ENCODE data around the gene GAS2L1.

DNA sequence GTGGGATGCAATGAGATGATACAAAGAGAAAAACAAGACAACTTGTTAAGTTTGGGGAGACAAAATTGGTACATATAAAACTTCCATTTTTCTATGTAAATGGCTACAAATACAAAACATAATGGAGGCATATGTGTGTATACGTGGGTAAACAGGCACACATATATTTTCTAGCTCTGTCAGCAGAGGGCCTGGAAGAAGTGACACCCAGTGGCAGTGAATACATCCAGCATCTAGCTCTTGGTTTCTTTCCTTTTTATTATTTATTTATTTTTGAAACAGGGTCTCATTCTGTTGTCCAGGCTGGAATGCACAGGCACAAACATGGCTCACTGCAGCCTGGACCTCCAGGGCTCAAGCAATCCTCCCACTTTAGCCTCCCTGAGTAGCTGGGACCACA lies 14.1 kb downstream of the GAS2L1 start:
- TF ChIP-seq, protein P1, sequence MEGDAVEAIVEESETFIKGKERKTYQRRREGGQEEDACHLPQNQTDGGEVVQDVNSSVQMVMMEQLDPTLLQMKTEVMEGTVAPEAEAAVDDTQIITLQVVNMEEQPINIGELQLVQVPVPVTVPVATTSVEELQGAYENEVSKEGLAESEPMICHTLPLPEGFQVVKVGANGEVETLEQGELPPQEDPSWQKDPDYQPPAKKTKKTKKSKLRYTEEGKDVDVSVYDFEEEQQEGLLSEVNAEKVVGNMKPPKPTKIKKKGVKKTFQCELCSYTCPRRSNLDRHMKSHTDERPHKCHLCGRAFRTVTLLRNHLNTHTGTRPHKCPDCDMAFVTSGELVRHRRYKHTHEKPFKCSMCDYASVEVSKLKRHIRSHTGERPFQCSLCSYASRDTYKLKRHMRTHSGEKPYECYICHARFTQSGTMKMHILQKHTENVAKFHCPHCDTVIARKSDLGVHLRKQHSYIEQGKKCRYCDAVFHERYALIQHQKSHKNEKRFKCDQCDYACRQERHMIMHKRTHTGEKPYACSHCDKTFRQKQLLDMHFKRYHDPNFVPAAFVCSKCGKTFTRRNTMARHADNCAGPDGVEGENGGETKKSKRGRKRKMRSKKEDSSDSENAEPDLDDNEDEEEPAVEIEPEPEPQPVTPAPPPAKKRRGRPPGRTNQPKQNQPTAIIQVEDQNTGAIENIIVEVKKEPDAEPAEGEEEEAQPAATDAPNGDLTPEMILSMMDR (IDR thresholded peaks at IDR 0.05) = no peak
- TF ChIP-seq ZFX (IDR thresholded peaks at IDR 0.05; ENCODE audit: borderline replicate concordance) = no peak

All from 22Rv1 (cell line).